ENCODE data around the gene SDHAF4.
"Not testable (repeated sequence)": the region's sequence is repeated elsewhere in the genome, so short reads cannot be mapped to it uniquely, and the experiment has no call there.

Gene SDHAF4

DNA sequence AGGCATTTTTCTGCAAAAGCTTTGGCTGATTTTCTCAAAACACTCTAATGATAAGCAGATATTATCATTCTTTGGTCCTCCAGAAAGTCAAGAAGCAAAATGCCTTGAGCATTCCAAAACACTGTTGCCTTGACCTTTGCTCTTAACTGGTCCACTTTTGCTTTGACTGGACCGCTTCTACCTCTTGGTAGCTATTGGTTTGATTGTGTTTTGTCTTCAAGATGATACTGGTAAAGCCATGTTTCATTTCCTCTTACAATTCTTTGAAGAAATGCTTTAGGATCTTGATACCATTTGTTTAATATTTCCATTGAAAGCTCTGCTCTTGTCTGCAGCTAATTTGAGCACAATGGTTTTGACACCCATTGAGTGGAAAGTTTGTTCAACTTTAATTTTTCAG, 35.6 kb upstream of the SDHAF4 start:
- TF ChIP-seq, protein P1, sequence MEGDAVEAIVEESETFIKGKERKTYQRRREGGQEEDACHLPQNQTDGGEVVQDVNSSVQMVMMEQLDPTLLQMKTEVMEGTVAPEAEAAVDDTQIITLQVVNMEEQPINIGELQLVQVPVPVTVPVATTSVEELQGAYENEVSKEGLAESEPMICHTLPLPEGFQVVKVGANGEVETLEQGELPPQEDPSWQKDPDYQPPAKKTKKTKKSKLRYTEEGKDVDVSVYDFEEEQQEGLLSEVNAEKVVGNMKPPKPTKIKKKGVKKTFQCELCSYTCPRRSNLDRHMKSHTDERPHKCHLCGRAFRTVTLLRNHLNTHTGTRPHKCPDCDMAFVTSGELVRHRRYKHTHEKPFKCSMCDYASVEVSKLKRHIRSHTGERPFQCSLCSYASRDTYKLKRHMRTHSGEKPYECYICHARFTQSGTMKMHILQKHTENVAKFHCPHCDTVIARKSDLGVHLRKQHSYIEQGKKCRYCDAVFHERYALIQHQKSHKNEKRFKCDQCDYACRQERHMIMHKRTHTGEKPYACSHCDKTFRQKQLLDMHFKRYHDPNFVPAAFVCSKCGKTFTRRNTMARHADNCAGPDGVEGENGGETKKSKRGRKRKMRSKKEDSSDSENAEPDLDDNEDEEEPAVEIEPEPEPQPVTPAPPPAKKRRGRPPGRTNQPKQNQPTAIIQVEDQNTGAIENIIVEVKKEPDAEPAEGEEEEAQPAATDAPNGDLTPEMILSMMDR (IDR thresholded peaks at IDR 0.05; ENCODE audit: control insufficient read depth, extremely low read depth, insufficient read depth) = no peak
- DNase-seq (ENCODE audit: low read depth) = no peak
- H3K4me3 ChIP-seq (ENCODE audit: low read depth, low read length) = no peak overlapping the region

DNA sequence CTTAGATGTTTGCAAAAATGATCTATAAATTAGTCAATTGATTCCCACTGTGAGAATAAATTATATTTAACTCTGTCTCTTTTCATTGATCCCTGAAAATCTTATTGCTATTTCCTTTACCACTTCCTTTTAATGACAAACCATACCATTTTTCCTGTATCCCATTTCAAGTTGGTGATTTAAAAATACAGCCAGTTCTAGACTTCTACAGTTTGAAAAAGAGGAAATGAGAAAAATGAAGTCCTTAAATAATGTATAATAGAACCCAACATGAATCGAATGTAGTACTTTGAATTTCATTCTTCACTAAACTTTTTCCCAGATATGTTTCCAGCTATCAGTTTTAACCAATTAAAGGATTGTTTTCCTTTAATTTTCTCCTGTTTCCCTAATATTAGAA, 29.5 kb upstream of the SDHAF4 start:
- no peak for DNase-seq (ENCODE audit: low read depth)
- TF ChIP-seq, protein P1 (IDR thresholded peaks at IDR 0.05; ENCODE audit: control insufficient read depth, extremely low read depth, insufficient read depth) = no peak
- H3K4me3 ChIP-seq (ENCODE audit: low read depth, low read length) = no peak overlapping the region

DNA sequence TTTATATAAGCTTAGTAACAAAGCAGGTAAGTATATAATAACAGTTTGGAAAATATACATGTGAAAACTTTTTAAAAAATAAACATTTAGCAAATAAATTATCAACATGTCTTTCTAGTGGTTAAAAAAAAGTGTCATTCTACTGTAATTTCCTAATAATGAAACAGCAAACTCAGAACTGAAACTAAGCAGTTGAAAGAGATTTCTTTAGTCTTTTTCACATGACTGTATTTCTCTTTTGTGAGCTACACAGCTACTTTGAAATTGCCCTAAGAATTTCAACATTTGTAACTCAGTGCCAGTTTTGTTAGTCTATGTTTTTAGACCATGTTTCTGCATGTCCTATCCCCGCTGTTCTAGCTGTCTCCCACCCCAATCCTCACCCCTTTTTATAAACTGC, 28.4 kb upstream of the SDHAF4 start:
- TF ChIP-seq, protein P1 (IDR thresholded peaks at IDR 0.05; ENCODE audit: control insufficient read depth, extremely low read depth, insufficient read depth) = no peak
- no peak for DNase-seq (ENCODE audit: low read depth)
- no peak overlapping the region for H3K4me3 ChIP-seq (ENCODE audit: low read depth, low read length)

DNA sequence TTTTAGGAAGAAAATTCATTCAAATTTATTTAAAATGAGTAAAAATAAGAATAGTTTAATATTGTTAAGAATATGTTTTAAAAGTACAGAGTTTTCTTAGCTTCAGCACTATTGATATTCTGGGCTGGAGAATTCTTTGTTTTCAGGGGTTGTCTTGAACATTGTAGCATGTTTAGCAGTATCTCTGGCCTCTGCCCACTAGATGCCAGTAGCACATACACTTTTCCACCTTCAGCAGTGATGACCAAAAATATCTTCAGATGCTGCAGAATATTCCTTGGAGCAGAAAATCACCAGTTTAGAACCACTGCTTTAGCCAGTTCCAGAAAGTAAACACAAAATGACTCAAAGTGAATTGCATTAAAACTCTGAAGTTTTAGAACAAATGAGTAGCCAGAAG, 19.4 kb upstream of the SDHAF4 start:
- TF ChIP-seq, protein P1 (IDR thresholded peaks at IDR 0.05; ENCODE audit: control insufficient read depth, extremely low read depth, insufficient read depth) = peak; percentile 79
- no peak overlapping the region for H3K4me3 ChIP-seq (ENCODE audit: low read depth, low read length)
- no peak for DNase-seq (ENCODE audit: low read depth)

DNA sequence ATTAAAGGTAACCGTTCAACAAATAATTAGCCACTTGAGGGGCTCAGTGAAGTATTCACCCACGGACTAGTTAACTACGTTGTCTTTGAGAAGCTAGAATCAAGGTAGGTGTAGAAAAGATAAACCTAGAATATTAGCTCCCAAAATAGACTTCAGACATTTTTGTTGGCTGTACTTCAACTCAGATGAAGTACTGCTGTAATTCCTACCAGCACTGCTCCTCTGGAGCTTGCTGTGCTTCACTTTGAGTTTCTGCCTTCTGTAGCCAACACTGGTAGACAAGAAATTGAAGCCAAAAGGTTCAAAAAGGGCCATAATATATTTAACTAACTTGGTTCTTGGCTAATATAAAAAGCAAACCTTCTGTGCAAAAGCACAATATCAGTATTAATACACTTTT, 18.8 kb upstream of the SDHAF4 start:
- no peak for DNase-seq (ENCODE audit: low read depth)
- TF ChIP-seq, protein P1 (IDR thresholded peaks at IDR 0.05; ENCODE audit: control insufficient read depth, extremely low read depth, insufficient read depth) = no peak
- no peak overlapping the region for H3K4me3 ChIP-seq (ENCODE audit: low read depth, low read length)

DNA sequence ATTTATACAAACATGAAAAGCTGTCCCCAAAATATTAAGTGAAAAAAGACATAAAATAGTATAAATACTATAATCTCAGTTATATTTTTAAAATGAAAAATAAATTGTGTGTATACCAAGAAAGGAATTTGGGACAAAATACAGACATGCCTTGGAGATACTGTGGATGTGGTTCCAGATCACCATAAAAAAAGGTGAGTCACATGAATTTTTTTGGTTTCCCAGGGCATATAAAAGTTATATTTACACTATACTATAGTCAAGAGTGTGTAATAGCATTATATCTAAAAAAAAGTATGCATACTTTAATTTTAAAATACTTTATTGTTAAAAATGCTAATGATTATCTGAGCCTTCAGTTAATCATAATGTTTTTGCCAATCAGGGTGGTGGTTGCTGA, 17.4 kb upstream of the SDHAF4 start:
- DNase-seq (ENCODE audit: low read depth) = no peak
- TF ChIP-seq, protein P1 (IDR thresholded peaks at IDR 0.05; ENCODE audit: control insufficient read depth, extremely low read depth, insufficient read depth) = no peak
- no peak overlapping the region for H3K4me3 ChIP-seq (ENCODE audit: low read depth, low read length)

DNA sequence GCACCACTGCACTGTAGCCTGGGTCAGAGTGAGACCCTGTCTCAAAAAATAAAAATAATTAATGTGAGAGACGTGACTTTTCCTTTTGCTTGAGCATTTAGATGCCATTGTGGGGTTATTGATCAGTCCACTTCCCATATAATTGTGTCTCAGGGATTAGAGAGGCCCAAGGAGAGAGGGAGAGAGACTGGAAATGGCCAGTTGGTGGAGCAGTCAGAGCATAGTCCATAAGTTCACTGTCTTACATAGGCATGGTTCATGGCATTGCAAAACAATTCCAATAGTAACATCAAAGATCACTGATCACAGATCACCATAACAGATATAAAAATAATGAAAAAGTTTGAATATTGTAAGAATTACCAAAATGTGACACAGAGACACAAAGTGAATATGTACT, 15.2 kb upstream of the SDHAF4 start:
- TF ChIP-seq, protein P1 (IDR thresholded peaks at IDR 0.05; ENCODE audit: control insufficient read depth, extremely low read depth, insufficient read depth) = peak; percentile 40
- DNase-seq (ENCODE audit: low read depth) = no peak
- no peak overlapping the region for H3K4me3 ChIP-seq (ENCODE audit: low read depth, low read length)

DNA sequence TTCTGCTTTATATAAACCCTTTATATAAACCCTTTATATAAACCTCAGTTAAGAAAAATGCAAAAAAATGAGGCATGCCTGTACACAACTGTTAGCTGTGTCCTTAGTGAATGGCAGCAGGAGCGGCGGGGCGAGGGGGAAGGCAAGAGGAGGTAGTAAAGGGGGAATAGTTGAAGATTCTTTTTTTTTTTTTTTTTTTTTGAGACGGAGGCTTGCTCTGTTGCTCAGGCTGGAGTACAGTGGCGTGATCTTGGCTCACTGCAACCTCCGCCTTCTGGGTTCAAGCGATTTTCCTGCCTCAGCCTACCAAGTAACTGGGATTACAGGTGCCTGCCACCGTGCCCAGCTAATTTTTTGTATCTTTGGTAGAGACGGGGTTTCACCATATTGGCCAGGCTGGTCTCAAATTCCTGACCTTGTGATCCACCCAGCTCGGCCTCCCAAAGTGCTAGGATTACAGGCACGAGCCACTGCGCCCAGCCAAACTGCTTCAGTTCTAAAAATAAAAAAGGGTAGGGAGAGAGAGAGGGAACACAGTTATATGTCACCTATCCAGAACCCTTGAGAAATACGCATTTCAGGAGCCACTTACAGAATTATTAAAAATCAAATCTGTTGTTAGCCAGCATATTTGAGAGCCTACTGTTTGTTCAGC, 14.3 kb upstream of the SDHAF4 start:
- DNase-seq (ENCODE audit: low read depth); H3K4me3 ChIP-seq (ENCODE audit: low read depth, low read length): not testable (repeated sequence)
